Keratinocyte (primary cell): Measurements from ENCODE around the gene CYP1A2. TPM values are rescaled to one million over a fixed set of nuclear protein-coding genes. Genes with fewer than 3 reads are reported as not detected.

Experiments
- DNase-seq: peaks from one replicate; pipeline ENCODE4 v3.0.0-alpha.2; 2011; ENCODE audit warnings: low read depth, missing footprints, low spot score
- FAIRE-seq: peaks from 2 replicates; lab custom pipeline; 2011; peaks lifted over from hg19 to GRCh38; lab: Jason Lieb, UNC
- H2AFZ ChIP-seq: 2 replicates; pipeline ENCODE4 v1.6.0; 2012; ENCODE audit warnings: low read length, control low read depth, inconsistent platforms; ENCODE audit not compliant: control insufficient read depth
- H3K27ac ChIP-seq: 2 replicates; pipeline ENCODE4 v1.5.1; 2011; ENCODE audit warnings: low read length; ENCODE audit not compliant: control insufficient read depth, insufficient read depth
- H3K27me3 ChIP-seq: 3 replicates; pipeline ENCODE4 v1.6.0; 2011; ENCODE audit warnings: low read length; ENCODE audit not compliant: control insufficient read depth, insufficient read depth; ENCODE audit errors: extremely low read depth
- H3K36me3 ChIP-seq, 2 experiments: 2 replicates in 1 of 2; 3 replicates in 1 of 2; pipeline ENCODE4 v1.5.1; 2011; ENCODE audit warnings: low read length in 2 of 2, mild to moderate bottlenecking in 1 of 2; ENCODE audit not compliant: control insufficient read depth in 2 of 2, insufficient read depth in 2 of 2; ENCODE audit errors: extremely low read depth in 1 of 2
- H3K4me1 ChIP-seq: 3 replicates; pipeline ENCODE4 v1.5.1; 2011; ENCODE audit warnings: low read length; ENCODE audit not compliant: control insufficient read depth, insufficient read depth; ENCODE audit errors: extremely low read depth
- H3K4me2 ChIP-seq: 3 replicates; pipeline ENCODE4 v1.6.0; 2011; ENCODE audit warnings: low read depth, low read length; ENCODE audit not compliant: control insufficient read depth, insufficient read depth; ENCODE audit errors: extremely low read depth
- H3K4me3 ChIP-seq, 3 experiments: fragments of 200-600 bp in 1 of 3; sonication (generic) in 1 of 3; 2 replicates in 2 of 3; 3 replicates in 1 of 3; pipeline ENCODE4 v1.5.1; 2011 to 2016; ENCODE audit warnings: low read length in 3 of 3, mild to moderate bottlenecking in 3 of 3, control low read depth in 2 of 3, inconsistent platforms in 1 of 3, low read depth in 1 of 3, mixed read lengths in 1 of 3, mixed run types in 1 of 3, moderate library complexity in 1 of 3; ENCODE audit not compliant: control insufficient read depth in 2 of 3, insufficient read depth in 2 of 3; ENCODE audit errors: extremely low read depth in 1 of 3
- H3K79me2 ChIP-seq: 2 replicates; pipeline ENCODE4 v1.6.0; 2012; ENCODE audit warnings: low read length; ENCODE audit not compliant: control insufficient read depth, insufficient read depth
- H3K9ac ChIP-seq: 3 replicates; pipeline ENCODE4 v1.6.0; 2011; ENCODE audit warnings: low read length; ENCODE audit not compliant: control insufficient read depth, insufficient read depth; ENCODE audit errors: extremely low read depth
- H3K9me1 ChIP-seq: 3 replicates; pipeline ENCODE4 v1.6.0; 2011; ENCODE audit warnings: low read length; ENCODE audit not compliant: control insufficient read depth, insufficient read depth; ENCODE audit errors: extremely low read depth
- H3K9me3 ChIP-seq: 2 replicates; pipeline ENCODE4 v1.5.1; 2012; ENCODE audit warnings: low read depth, low read length; ENCODE audit not compliant: control insufficient read depth
- H4K20me1 ChIP-seq: 3 replicates; pipeline ENCODE4 v1.6.0; 2011; ENCODE audit warnings: low read length; ENCODE audit not compliant: control insufficient read depth, insufficient read depth; ENCODE audit errors: extremely low read depth
- EZH2 ChIP-seq: IDR thresholded peaks from one replicate; pipeline ENCODE4 v1.6.1; 2012; ENCODE audit warnings: inconsistent platforms, mild to moderate bottlenecking, low read length, moderate library complexity
- dilution Hi-C: fragments of 300-500 bp; cut with MboI; formaldehyde crosslinking; loops from one replicate; pipeline ENCODE4 v1.7.0; 2020; ENCODE audit warnings: low sequenced_read_pairs; ENCODE audit not compliant: extremely low pct_ligation_motif_present
- polyA plus RNA-seq, 5 experiments: library from polyadenylated mRNA; depleted of rRNA in 3 of 5; stranded (reverse) in 3 of 5; stranded (forward) in 1 of 5; unstranded in 1 of 5; fragments of >200 nt; gene quantifications; 1 replicate in 1 of 5; 2 replicates in 3 of 5; 3 replicates in 1 of 5; pipeline versions ENCODE4 v1.2.1 to v1.2.3, GENCODE V29; 2011 to 2012; ENCODE audit warnings: missing spikeins in 2 of 5, low read depth in 1 of 5, low replicate concordance in 1 of 5
- TF ChIP-seq, protein P1 (sequence below), 3 experiments: IDR thresholded peaks in 1 of 3; conservative IDR thresholded peaks in 1 of 3; optimal IDR thresholded peaks in 1 of 3; 2 replicates in 2 of 3; 3 replicates in 1 of 3; pipeline versions ENCODE3 to v1.5.1; 2011; ENCODE audit warnings: low read length in 3 of 3, mild to moderate bottlenecking in 3 of 3, moderate library complexity in 2 of 3, control low read depth in 1 of 3, inconsistent platforms in 1 of 3; ENCODE audit not compliant: insufficient read depth in 2 of 3; ENCODE audit errors: extremely low read depth in 1 of 3

Gene CYP1A2
- polyA plus RNA-seq, 1 donor (not counting 4 experiments of a cell fraction or from before 2014, with no cell fraction given): 0.04 TPM

- H2AFZ ChIP-seq: no peak overlapping the region
- H3K36me3 ChIP-seq: no peaks in the 10 kb centered on the region
- H3K27ac ChIP-seq: no peak overlapping the region
- H3K4me2 ChIP-seq: no peak overlapping the region
- TF ChIP-seq, protein P1, sequence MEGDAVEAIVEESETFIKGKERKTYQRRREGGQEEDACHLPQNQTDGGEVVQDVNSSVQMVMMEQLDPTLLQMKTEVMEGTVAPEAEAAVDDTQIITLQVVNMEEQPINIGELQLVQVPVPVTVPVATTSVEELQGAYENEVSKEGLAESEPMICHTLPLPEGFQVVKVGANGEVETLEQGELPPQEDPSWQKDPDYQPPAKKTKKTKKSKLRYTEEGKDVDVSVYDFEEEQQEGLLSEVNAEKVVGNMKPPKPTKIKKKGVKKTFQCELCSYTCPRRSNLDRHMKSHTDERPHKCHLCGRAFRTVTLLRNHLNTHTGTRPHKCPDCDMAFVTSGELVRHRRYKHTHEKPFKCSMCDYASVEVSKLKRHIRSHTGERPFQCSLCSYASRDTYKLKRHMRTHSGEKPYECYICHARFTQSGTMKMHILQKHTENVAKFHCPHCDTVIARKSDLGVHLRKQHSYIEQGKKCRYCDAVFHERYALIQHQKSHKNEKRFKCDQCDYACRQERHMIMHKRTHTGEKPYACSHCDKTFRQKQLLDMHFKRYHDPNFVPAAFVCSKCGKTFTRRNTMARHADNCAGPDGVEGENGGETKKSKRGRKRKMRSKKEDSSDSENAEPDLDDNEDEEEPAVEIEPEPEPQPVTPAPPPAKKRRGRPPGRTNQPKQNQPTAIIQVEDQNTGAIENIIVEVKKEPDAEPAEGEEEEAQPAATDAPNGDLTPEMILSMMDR (optimal IDR thresholded peaks at IDR 0.05 in 1 of 3, IDR thresholded peaks at IDR 0.05 in 1 of 3, conservative IDR thresholded peaks at IDR 0.05 in 1 of 3; ENCODE audit: extremely low read depth in 1 of 3, insufficient read depth in 2 of 3, low read length in 3 of 3): no peak
- TF ChIP-seq EZH2: no peak
- H3K4me1 ChIP-seq: peaks cover 20% of the 10 kb centered on the region
- no peaks in the 10 kb centered on the region for H3K9me1 ChIP-seq
- FAIRE-seq: no peak
- H3K79me2 ChIP-seq: peaks cover 12% of the 10 kb centered on the region
- dilution Hi-C loops: loop anchor here (10.0 kb wide), 1 partner anchor 134 kb away; no protein-coding TSS in a partner anchor
- no peaks in the 10 kb centered on the region for H3K27me3 ChIP-seq
- H3K9ac ChIP-seq: no peak overlapping the region
- no peaks in the 10 kb centered on the region for H4K20me1 ChIP-seq
- no peaks in the 10 kb centered on the region for H3K9me3 ChIP-seq
- H3K4me3 ChIP-seq: no peak overlapping the region
- DNase-seq: no peak
These were observed 29.9 kb downstream of the CYP1A2 start for GRCh38 chr15:74778599-74778970.

DNA sequence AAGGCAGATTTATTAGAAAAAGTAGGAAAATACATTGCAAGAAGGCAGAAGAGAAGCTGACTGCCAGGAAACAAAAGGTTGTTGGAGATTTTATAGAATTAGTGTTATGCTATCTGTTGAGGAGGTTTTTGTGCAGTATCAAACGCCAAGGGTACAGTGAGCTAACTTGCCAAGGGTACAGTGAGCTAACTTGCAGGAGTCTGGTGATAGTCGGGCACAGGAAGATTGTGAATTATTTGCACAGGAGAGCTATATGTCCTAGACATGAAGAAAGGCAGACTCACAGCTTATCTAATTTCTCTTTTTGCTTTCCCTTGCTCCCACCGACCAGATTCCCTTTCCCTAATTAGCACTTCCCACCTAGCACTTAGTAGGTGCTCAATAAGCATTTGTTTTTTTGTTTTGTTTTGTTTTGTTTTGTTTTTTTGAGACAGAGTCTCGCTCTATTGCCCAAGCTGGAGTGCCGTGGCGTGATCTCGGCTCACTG is 30.6 kb downstream of the CYP1A2 start:
- no peak for DNase-seq
- no peak overlapping the region for H3K4me3 ChIP-seq
- H3K27ac ChIP-seq: no peak overlapping the region
- no peak overlapping the region for H3K9ac ChIP-seq
- H3K27me3 ChIP-seq: no peaks in the 10 kb centered on the region
- dilution Hi-C loops: loop anchor here (10.0 kb wide), 1 partner anchor 134 kb away; no protein-coding TSS in a partner anchor
- no peak overlapping the region for H2AFZ ChIP-seq
- no peaks in the 10 kb centered on the region for H4K20me1 ChIP-seq
- FAIRE-seq: no peak
- H3K79me2 ChIP-seq: peaks cover 19% of the 10 kb centered on the region
- TF ChIP-seq EZH2: no peak
- TF ChIP-seq, protein P1 (optimal IDR thresholded peaks at IDR 0.05 in 1 of 3, IDR thresholded peaks at IDR 0.05 in 1 of 3, conservative IDR thresholded peaks at IDR 0.05 in 1 of 3; ENCODE audit: extremely low read depth in 1 of 3, insufficient read depth in 2 of 3, low read length in 3 of 3): no peak
- H3K4me2 ChIP-seq: no peak overlapping the region
- H3K36me3 ChIP-seq: no peaks in the 10 kb centered on the region
- no peaks in the 10 kb centered on the region for H3K9me3 ChIP-seq
- H3K4me1 ChIP-seq: peaks cover 25% of the 10 kb centered on the region
- H3K9me1 ChIP-seq: peaks cover 5% of the 10 kb centered on the region
